GM12878 (cell line): ENCODE results near the gene PTPN18. TPM values are rescaled to one million over a fixed set of nuclear protein-coding genes. Genes with fewer than 3 reads are reported as not detected.
A peak's percentile ranks its signal among the peaks of the same experiment; 100 is the strongest.

Source experiments
- BACH1 ChIP-seq: fragments of 450-650 bp; IDR thresholded peaks from 2 replicates; pipeline ENCODE4 v1.6.1; 2017; ENCODE audit warnings: mild to moderate bottlenecking, borderline replicate concordance
- BHLHE40 ChIP-seq, 2 experiments: fragments of 450-650 bp in 1 of 2; IDR thresholded peaks; 2 replicates each; pipeline ENCODE4 v1.6.1; 2011 to 2017; ENCODE audit warnings: low read depth in 2 of 2, borderline replicate concordance in 1 of 2, improper control_type of control experiment in 1 of 2, low read length in 1 of 2, mild to moderate bottlenecking in 1 of 2
- CTCF ChIP-seq, 3 experiments: IDR thresholded peaks in 2 of 3; conservative IDR thresholded peaks in 1 of 3; 2 replicates each; pipeline ENCODE4 v1.5.1; 2011; ENCODE audit warnings: low read depth in 3 of 3, low read length in 3 of 3, mild to moderate bottlenecking in 3 of 3, control low read depth in 2 of 3, moderate library complexity in 2 of 3, inconsistent platforms in 1 of 3, mixed read lengths in 1 of 3; ENCODE audit not compliant: control insufficient read depth in 2 of 3, insufficient read depth in 1 of 3; ENCODE audit errors: extremely low read depth in 1 of 3
- DPF2 ChIP-seq: fragments of 450-650 bp; IDR thresholded peaks from 2 replicates; pipeline ENCODE4 v1.6.1; 2017; ENCODE audit warnings: mild to moderate bottlenecking
- EP300 ChIP-seq, 2 experiments: fragments of 150-350 bp in 1 of 2; IDR thresholded peaks; 2 replicates each; pipeline ENCODE4 v1.6.1; 2011 to 2012; ENCODE audit warnings: low read depth in 2 of 2, low read length in 2 of 2, borderline replicate concordance in 1 of 2, improper control_type of control experiment in 1 of 2, inconsistent platforms in 1 of 2; ENCODE audit not compliant: control insufficient read depth in 1 of 2
- FOXK2 ChIP-seq: fragments of 450-650 bp; IDR thresholded peaks from 2 replicates; pipeline ENCODE4 v1.6.1; 2017; ENCODE audit warnings: mild to moderate bottlenecking, moderate library complexity
- LARP7 ChIP-seq: fragments of 450-650 bp; IDR thresholded peaks from 2 replicates; pipeline ENCODE4 v1.6.1; 2017; ENCODE audit warnings: mild to moderate bottlenecking
- MYC ChIP-seq: IDR thresholded peaks from 2 replicates; pipeline ENCODE4 v1.6.1; 2011; ENCODE audit warnings: mild to moderate bottlenecking, low read length, moderate library complexity, inconsistent platforms; ENCODE audit not compliant: insufficient read depth, insufficient replicate concordance, insufficient read length, severe bottlenecking
- NBN ChIP-seq: fragments of 450-650 bp; IDR thresholded peaks from 2 replicates; pipeline ENCODE4 v1.6.1; 2016
- NFXL1 ChIP-seq: fragments of 450-650 bp; IDR thresholded peaks from 2 replicates; pipeline ENCODE4 v1.6.1; 2017; ENCODE audit warnings: antibody characterized with exemption, mild to moderate bottlenecking, borderline replicate concordance
- NFYB ChIP-seq: IDR thresholded peaks from 2 replicates; pipeline ENCODE4 v1.6.1; 2011; ENCODE audit warnings: low read depth, mild to moderate bottlenecking, low read length, improper control_type of control experiment, moderate library complexity; ENCODE audit not compliant: insufficient read depth
- NKRF ChIP-seq: fragments of 450-650 bp; conservative IDR thresholded peaks from 2 replicates; pipeline ENCODE4 v1.6.1; 2017; ENCODE audit warnings: mild to moderate bottlenecking, moderate library complexity
- POLR2A ChIP-seq: IDR thresholded peaks from 2 replicates; pipeline ENCODE4 v1.6.1; 2011; ENCODE audit warnings: low read depth, mild to moderate bottlenecking, low read length
- POLR2AphosphoS5 ChIP-seq: IDR thresholded peaks from 2 replicates; pipeline ENCODE4 v1.6.1; 2011; ENCODE audit warnings: mild to moderate bottlenecking, low read length, inconsistent platforms
- RAD21 ChIP-seq: IDR thresholded peaks from 2 replicates; pipeline ENCODE4 v1.6.1; 2011; ENCODE audit warnings: mild to moderate bottlenecking, low read depth, low read length, moderate library complexity; ENCODE audit not compliant: insufficient read depth
- RB1 ChIP-seq: fragments of 450-650 bp; formaldehyde crosslinking; IDR thresholded peaks from 2 replicates; pipeline ENCODE4 v1.6.1; 2017; ENCODE audit warnings: mild to moderate bottlenecking, borderline replicate concordance
- SIN3A ChIP-seq: IDR thresholded peaks from 2 replicates; pipeline ENCODE4 v1.6.1; 2012; ENCODE audit warnings: low read depth, low read length, improper control_type of control experiment
- SMARCA5 ChIP-seq: fragments of 450-650 bp; IDR thresholded peaks from 2 replicates; pipeline ENCODE4 v1.6.1; 2017; ENCODE audit warnings: mild to moderate bottlenecking
- SPI1 ChIP-seq: IDR thresholded peaks from 2 replicates; pipeline ENCODE4 v1.6.1; 2011; ENCODE audit warnings: low read depth, mild to moderate bottlenecking, low read length, moderate library complexity, borderline replicate concordance; ENCODE audit not compliant: insufficient read depth
- STAT3 ChIP-seq: IDR thresholded peaks from 2 replicates; pipeline ENCODE4 v1.6.1; 2011; ENCODE audit warnings: low read depth, low read length, improper control_type of control experiment
- TAF1 ChIP-seq: IDR thresholded peaks from 2 replicates; pipeline ENCODE4 v1.6.1; 2011; ENCODE audit warnings: mild to moderate bottlenecking, low read depth, low read length, borderline replicate concordance
- YBX1 ChIP-seq: fragments of 450-650 bp; IDR thresholded peaks from 2 replicates; pipeline ENCODE4 v1.6.1; 2016; ENCODE audit warnings: antibody characterized with exemption
- ZSCAN29 ChIP-seq: fragments of 450-650 bp; IDR thresholded peaks from 2 replicates; pipeline ENCODE4 v1.6.1; 2017; ENCODE audit warnings: mild to moderate bottlenecking, moderate library complexity
- polyA plus RNA-seq, 11 experiments: library from polyadenylated mRNA; depleted of rRNA in 4 of 11; unstranded in 6 of 11; stranded (reverse) in 5 of 11; fragments of >200 nt; fragmentation: Nextera tagmentation in 4 of 11; fragmentation: Illumina TruSeq in 1 of 11; extraction: Ambion mirVana in 4 of 11; extraction: Trizol in 1 of 11; gene quantifications; 1 replicate in 1 of 11; 2 replicates in 10 of 11; pipeline versions ENCODE4 v1.2.1 to v1.2.3, GENCODE V29; 2011 to 2016; ENCODE audit warnings: inconsistent platforms in 2 of 11, missing spikeins in 2 of 11, low read depth in 1 of 11
- total RNA-seq, 4 experiments: library from RNA; depleted of rRNA in 3 of 4; stranded (reverse); fragments of >200 nt in 3 of 4; fragmentation: Illumina TruSeq in 1 of 4; extraction: Trizol in 1 of 4; gene quantifications; 2 replicates each; pipeline versions ENCODE4 v1.2.1 to v1.2.3, GENCODE V29; 2013 to 2021

PTPN18 gene
- total and polyA plus RNA-seq, 10 of the 15 experiments (the other 5 are each of a cell fraction or from before 2014, with no cell fraction given), result 14.8 to 89.9 (median 43.4) TPM

- TF ChIP-seq BHLHE40 (IDR thresholded peaks at IDR 0.05; ENCODE audit: borderline replicate concordance in 1 of 2, low read depth in 2 of 2, low read length in 1 of 2) (peak in 1 of 2 experiments; percentile 35; a peak in 1 of 4 replicates), CTCF (IDR thresholded peaks at IDR 0.05 in 2 of 3, conservative IDR thresholded peaks at IDR 0.05 in 1 of 3; ENCODE audit: control insufficient read depth in 2 of 3, extremely low read depth in 1 of 3, insufficient read depth in 1 of 3, low read depth in 3 of 3, low read length in 3 of 3) (peak; percentile 30 to 46 (median 34); a peak in 4 of 6 replicates), RB1 (peak; percentile 78; the same call in 1 of the 2 replicates), POLR2A (peak; percentile 68), EP300 (IDR thresholded peaks at IDR 0.05; ENCODE audit: borderline replicate concordance in 1 of 2, control insufficient read depth in 1 of 2, low read depth in 2 of 2, low read length in 2 of 2) (no peak), DPF2 (peak; percentile 59; the same call in 1 of the 2 replicates), MYC (peak; percentile 34), YBX1 (no peak), NBN (no peak), ZSCAN29 (0 out of 2 replicates have a peak, but pooled peaks have one; percentile 23), SPI1 (peak; percentile 44; the same call in 1 of the 2 replicates), RAD21 (peak; percentile 49), STAT3 (no peak), FOXK2 (no peak), NFYB (peak; percentile 75; the same call in 1 of the 2 replicates), LARP7 (peak; percentile 83), NKRF (0 out of 2 replicates have a peak, but pooled peaks have one; percentile 53), NFXL1 (0 out of 2 replicates have a peak, but pooled peaks have one; percentile 46), SIN3A (peak; percentile 18; the same call in 1 of the 2 replicates), BACH1 (peak; percentile 70), SMARCA5 (peak; percentile 76), POLR2AphosphoS5 (peak; percentile 48; the same call in 1 of the 2 replicates), TAF1 (no peak)
These were observed at the start of gene PTPN18 (continued) for GRCh38 chr2:130355578-130356431.
